NB4 (cell line): Measurements from ENCODE around the gene KCNJ4.
A peak's percentile ranks its signal among the peaks of the same experiment; 100 is the strongest.

Experiments used
- DNase-seq: peaks from one replicate; pipeline ENCODE4 v3.0.0; 2010; ENCODE audit warnings: low read depth
- H3K4me3 ChIP-seq: one replicate; pipeline ENCODE4 v1.5.1; 2011; ENCODE audit warnings: mild to moderate bottlenecking, low read depth, low read length, moderate library complexity
- CTCF ChIP-seq: IDR thresholded peaks from one replicate; pipeline ENCODE4 v1.5.1; 2012; ENCODE audit warnings: low read depth, low read length
- MYC ChIP-seq: IDR thresholded peaks from 2 replicates; pipeline ENCODE4 v1.6.1; 2011; ENCODE audit warnings: low read depth, low read length
- POLR2A ChIP-seq: IDR thresholded peaks from 2 replicates; pipeline ENCODE4 v1.6.1; 2011; ENCODE audit warnings: mild to moderate bottlenecking; ENCODE audit not compliant: insufficient read length; ENCODE audit errors: extremely low read depth
- TF ChIP-seq, protein P1 (sequence below): IDR thresholded peaks from 2 replicates; pipeline ENCODE4 v1.6.1; 2011; ENCODE audit warnings: low read depth, low read length

The KCNJ4 gene

GRCh38 chr22:38467904-38468442 lies 13.0 kb upstream of the KCNJ4 start, which contains the start of gene KDELR3:
Gene KDELR3, plus strand, starts transcription at chr22:38468096. Its CDS starts 138 bp downstream, at chr22:38468234.
- TF ChIP-seq CTCF = no peak
- no peak for TF ChIP-seq POLR2A
- TF ChIP-seq MYC = no peak
- TF ChIP-seq, protein P1, sequence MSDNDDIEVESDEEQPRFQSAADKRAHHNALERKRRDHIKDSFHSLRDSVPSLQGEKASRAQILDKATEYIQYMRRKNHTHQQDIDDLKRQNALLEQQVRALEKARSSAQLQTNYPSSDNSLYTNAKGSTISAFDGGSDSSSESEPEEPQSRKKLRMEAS = no peak
- peak; percentile 69 for DNase-seq
- H3K4me3 ChIP-seq = peak within 1 kb of the TSS; percentile 34

DNA sequence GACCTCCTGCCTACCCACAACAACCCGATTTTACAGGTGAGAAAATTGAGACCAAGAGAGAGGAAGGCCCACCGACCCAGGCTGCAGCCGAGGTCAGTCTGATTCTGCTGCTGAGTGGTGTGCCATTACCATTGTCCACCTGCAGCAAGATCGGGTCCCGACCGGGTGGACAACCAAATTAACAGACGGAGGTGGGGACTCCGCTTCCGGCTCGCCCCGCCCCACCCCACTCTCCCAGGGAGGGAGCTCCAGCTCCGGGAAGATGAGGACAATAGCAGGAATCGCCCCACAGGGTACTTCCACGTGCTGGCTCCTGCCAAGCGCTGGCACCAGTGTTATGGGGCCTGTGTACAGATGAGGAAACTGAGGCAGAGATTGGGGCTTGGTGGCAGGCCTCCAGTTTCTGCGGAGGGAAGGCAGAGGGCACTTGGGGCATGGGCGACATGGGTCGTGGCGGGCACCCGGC lies 12.5 kb upstream of the KCNJ4 start:
- H3K4me3 ChIP-seq = no peak overlapping the region
- TF ChIP-seq MYC (no peak), CTCF (no peak), POLR2A (no peak)
- TF ChIP-seq, protein P1 = no peak
- DNase-seq = no peak

- no peak for TF ChIP-seq CTCF
- TF ChIP-seq, protein P1 = no peak
- TF ChIP-seq POLR2A = no peak
- no peak for TF ChIP-seq MYC
- DNase-seq = no peak
- H3K4me3 ChIP-seq = no peak overlapping the region
These were observed 10.9 kb upstream of the KCNJ4 start for GRCh38 chr22:38465673-38466490.

DNA sequence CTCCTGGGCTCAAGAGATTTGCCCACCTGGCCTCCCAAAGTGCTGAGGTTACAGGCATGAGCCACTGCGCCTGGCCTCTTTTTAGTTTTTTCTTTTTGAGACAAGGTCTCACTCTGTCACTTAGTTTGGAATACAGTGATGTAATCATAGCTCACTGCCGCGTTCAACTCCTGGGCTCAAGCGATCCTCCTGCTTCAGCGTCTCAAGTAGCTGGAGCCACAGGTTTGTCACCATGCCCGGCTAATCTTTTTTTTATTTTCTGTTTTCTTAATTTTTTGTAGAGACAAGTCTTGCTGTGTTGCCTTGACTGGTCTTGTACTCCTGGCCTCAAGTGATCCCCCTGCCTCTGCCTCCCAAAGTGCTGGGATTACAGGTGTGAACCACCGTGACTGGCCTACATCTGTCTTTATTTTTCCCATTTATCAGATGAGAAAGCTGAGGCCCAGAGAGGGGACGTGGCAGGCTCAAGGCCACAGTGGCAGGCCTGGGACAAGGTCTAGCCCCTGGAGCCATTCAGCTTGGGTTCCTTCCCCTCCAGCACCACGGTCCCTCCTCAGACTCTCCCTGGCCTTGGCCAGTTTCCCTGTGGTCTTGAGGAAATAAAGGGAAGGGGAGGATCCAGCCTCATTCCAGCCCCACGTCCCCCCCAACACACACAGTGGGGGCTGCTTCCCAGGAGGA lies 10.1 kb upstream of the KCNJ4 start:
- no peak for TF ChIP-seq POLR2A
- TF ChIP-seq CTCF = no peak
- TF ChIP-seq, protein P1 = no peak
- TF ChIP-seq MYC = no peak
- H3K4me3 ChIP-seq = no peak overlapping the region
- DNase-seq = no peak

GRCh38 chr22:38462960-38463784 lies 8.2 kb upstream of the KCNJ4 start:
- TF ChIP-seq CTCF = no peak
- no peak for TF ChIP-seq POLR2A
- TF ChIP-seq MYC = no peak
- TF ChIP-seq, protein P1 = no peak
- H3K4me3 ChIP-seq = no peak overlapping the region
- no peak for DNase-seq
